Gastroesophageal sphincter (tissue), 3 donors: ENCODE measurements around the gene SDF4.
"Not testable (repeated sequence)": the region's sequence is repeated elsewhere in the genome, so short reads cannot be mapped to it uniquely, and the experiment has no call there.

Experiments
- EP300 ChIP-seq: sonication (generic); formaldehyde crosslinking; IDR thresholded peaks from one replicate; pipeline ENCODE4 v1.6.1; 2017; ENCODE audit warnings: antibody characterized with exemption, mild to moderate bottlenecking
- POLR2A ChIP-seq, 2 donors: fragments of 450-650 bp; IDR thresholded peaks; one replicate each; pipeline ENCODE4 v1.6.1; 2017; ENCODE audit warnings: antibody characterized with exemption in 2 of 2, mild to moderate bottlenecking in 2 of 2, moderate library complexity in 1 of 2
- POLR2AphosphoS5 ChIP-seq: sonication (generic); formaldehyde crosslinking; IDR thresholded peaks from one replicate; pipeline ENCODE4 v1.6.1; 2017; ENCODE audit warnings: antibody characterized with exemption
- TF ChIP-seq, protein P1 (sequence below), 4 experiments: fragments of 200-600 bp in 2 of 4; fragments of 450-650 bp in 2 of 4; sonication (generic) in 1 of 4; IDR thresholded peaks; one replicate each; pipeline ENCODE4 v1.5.1; 2017 to 2019; ENCODE audit warnings: antibody characterized with exemption in 4 of 4, mild to moderate bottlenecking in 2 of 4, moderate library complexity in 2 of 4

DNA sequence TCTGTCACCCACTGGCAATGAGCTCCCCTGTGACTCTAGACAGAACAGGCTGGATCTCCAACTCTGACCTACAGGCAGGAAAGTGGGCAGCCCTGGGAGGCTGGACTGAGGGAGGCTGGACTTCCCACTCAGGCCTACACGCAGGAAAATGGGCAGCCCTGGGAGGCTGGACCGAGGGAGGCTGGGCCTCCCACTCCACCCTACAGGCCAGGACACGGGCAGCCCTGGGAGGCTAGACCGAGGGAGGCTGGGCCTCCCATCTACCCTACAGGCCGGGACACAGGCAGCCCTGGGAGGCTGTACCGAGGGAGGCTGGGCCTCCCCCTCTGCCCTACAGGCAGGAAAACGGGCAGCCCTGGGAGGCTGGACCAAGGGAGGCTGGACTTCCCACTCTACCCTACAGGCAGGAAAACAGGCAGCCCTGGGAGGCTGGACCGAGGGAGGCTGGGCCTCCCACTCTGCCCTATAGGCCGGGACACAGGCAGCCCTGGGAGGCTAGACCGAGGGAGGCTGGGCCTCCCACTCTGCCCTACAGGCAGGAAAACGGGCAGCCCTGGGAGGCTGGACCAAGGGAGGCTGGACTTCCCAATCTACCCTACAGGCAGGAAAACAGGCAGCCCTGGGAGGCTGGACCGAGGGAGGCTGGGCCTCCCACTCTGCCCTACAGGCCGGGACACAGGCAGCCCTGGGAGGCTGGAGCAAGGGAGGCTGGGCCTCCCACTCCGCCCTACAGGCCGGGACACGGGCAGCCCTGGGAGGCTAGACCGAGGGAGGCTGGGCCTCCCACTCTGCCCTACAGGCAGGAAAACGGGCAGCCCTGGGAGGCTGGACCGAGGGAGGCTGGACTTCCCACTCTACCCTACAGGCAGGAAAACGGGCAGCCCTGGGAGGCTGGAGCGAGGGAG, 16.5 kb upstream of the SDF4 start:
- TF ChIP-seq, protein P1, sequence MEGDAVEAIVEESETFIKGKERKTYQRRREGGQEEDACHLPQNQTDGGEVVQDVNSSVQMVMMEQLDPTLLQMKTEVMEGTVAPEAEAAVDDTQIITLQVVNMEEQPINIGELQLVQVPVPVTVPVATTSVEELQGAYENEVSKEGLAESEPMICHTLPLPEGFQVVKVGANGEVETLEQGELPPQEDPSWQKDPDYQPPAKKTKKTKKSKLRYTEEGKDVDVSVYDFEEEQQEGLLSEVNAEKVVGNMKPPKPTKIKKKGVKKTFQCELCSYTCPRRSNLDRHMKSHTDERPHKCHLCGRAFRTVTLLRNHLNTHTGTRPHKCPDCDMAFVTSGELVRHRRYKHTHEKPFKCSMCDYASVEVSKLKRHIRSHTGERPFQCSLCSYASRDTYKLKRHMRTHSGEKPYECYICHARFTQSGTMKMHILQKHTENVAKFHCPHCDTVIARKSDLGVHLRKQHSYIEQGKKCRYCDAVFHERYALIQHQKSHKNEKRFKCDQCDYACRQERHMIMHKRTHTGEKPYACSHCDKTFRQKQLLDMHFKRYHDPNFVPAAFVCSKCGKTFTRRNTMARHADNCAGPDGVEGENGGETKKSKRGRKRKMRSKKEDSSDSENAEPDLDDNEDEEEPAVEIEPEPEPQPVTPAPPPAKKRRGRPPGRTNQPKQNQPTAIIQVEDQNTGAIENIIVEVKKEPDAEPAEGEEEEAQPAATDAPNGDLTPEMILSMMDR (IDR thresholded peaks at IDR 0.05): not testable (repeated sequence)
- TF ChIP-seq POLR2AphosphoS5; EP300; POLR2A (IDR thresholded peaks at IDR 0.05): not testable (repeated sequence)
